ENCODE results near the gene CASD1. TPM values are rescaled to one million over a fixed set of nuclear protein-coding genes. Genes with fewer than 3 reads are reported as not detected.

The CASD1 gene
- total RNA-seq, 1 experiment from 2014 or later = 9.2 TPM

- H3K9me3 Mint-ChIP-seq (ENCODE audit: low read depth, unreplicated experiment) = no peaks in the 10 kb centered on the region
These were observed 52.4 kb downstream of the CASD1 start for GRCh38 chr7:94561841-94562514.

GRCh38 chr7:94562525-94562924 lies 52.9 kb downstream of the CASD1 start:
- no peak for DNase-seq
- intact Hi-C loops (cut with micrococcal nuclease; ENCODE audit: unreplicated experiment) = no loop called here
- no TSS peak for BruUV-seq (replicated peaks)
- no peak for TF ChIP-seq CTCF (IDR thresholded peaks at IDR 0.05; ENCODE audit: unreplicated experiment)
- H3K4me1 Mint-ChIP-seq (ENCODE audit: low read depth, unreplicated experiment) = peaks cover 23% of the 10 kb centered on the region
- H3K36me3 Mint-ChIP-seq (ENCODE audit: insufficient read depth, unreplicated experiment) = no peaks in the 10 kb centered on the region
- CTCF ChIA-PET = no interaction called here
- no peak overlapping the region for H3K27ac Mint-ChIP-seq (ENCODE audit: unreplicated experiment)
- no peaks in the 10 kb centered on the region for H3K27me3 Mint-ChIP-seq (ENCODE audit: unreplicated experiment)
- H3K4me3 Mint-ChIP-seq (ENCODE audit: low read depth, unreplicated experiment) = no peak overlapping the region
- no peaks in the 10 kb centered on the region for H3K9me3 Mint-ChIP-seq (ENCODE audit: low read depth, unreplicated experiment)

More at GRCh38 chr7:94561841-94562514, 52.4 kb downstream of the CASD1 start:
- Mint-ChIP-seq H3K4me1 (ENCODE audit: low read depth, unreplicated experiment) (peaks cover 23% of the 10 kb centered on the region), H3K27ac (ENCODE audit: unreplicated experiment) (no peak overlapping the region), H3K36me3 (ENCODE audit: insufficient read depth, unreplicated experiment) (no peaks in the 10 kb centered on the region), H3K27me3 (ENCODE audit: unreplicated experiment) (no peaks in the 10 kb centered on the region), H3K4me3 (ENCODE audit: low read depth, unreplicated experiment) (no peak overlapping the region)
- TF ChIP-seq CTCF (IDR thresholded peaks at IDR 0.05; ENCODE audit: unreplicated experiment) = no peak
- no TSS peak for BruUV-seq (replicated peaks)
- no peak for DNase-seq
- intact Hi-C loops (cut with micrococcal nuclease; ENCODE audit: unreplicated experiment) = no loop called here
- CTCF ChIA-PET = no interaction called here

GRCh38 chr7:94565247-94565894 lies 55.8 kb downstream of the CASD1 start:
- no peak for TF ChIP-seq CTCF (IDR thresholded peaks at IDR 0.05; ENCODE audit: unreplicated experiment)
- H3K27ac Mint-ChIP-seq (ENCODE audit: unreplicated experiment) = no peak overlapping the region
- intact Hi-C loops (cut with micrococcal nuclease; ENCODE audit: unreplicated experiment) = no loop called here

DNA sequence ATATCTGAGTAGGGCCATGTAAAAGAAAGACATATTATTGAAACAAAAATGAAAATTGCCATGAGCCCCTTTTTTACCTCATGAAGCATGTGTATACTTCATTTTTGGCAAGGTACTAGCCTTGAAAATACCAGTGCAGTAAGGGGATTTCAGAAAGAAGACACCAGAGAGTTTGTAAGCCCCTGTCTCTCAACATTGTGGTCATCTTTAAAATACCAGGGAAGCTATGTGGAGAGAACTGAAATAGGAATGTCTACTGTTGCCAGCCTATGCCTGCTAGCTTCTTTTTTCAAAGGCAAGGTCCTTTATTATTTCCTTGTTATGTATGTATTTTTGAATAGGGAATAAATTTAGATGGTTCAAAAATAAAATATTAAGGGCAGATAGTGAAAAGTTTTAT lies 57.8 kb downstream of the CASD1 start:
- H3K9me3 Mint-ChIP-seq (ENCODE audit: low read depth, unreplicated experiment) = no peaks in the 10 kb centered on the region
- H3K27ac Mint-ChIP-seq (ENCODE audit: unreplicated experiment) = no peak overlapping the region
- intact Hi-C loops (cut with micrococcal nuclease; ENCODE audit: unreplicated experiment) = no loop called here
- H3K4me1 Mint-ChIP-seq (ENCODE audit: low read depth, unreplicated experiment) = peaks cover 6% of the 10 kb centered on the region
- no peaks in the 10 kb centered on the region for H3K27me3 Mint-ChIP-seq (ENCODE audit: unreplicated experiment)
- no peak for DNase-seq
- H3K4me3 Mint-ChIP-seq (ENCODE audit: low read depth, unreplicated experiment) = no peak overlapping the region
- CTCF ChIA-PET = no interaction called here
- TF ChIP-seq CTCF (IDR thresholded peaks at IDR 0.05; ENCODE audit: unreplicated experiment) = no peak
- H3K36me3 Mint-ChIP-seq (ENCODE audit: insufficient read depth, unreplicated experiment) = no peaks in the 10 kb centered on the region
- BruUV-seq (replicated peaks) = no TSS peak

More at GRCh38 chr7:94565247-94565894, 55.8 kb downstream of the CASD1 start:
- no peaks in the 10 kb centered on the region for H3K27me3 Mint-ChIP-seq (ENCODE audit: unreplicated experiment)
- no peak for DNase-seq
- no TSS peak for BruUV-seq (replicated peaks)
- H3K4me1 Mint-ChIP-seq (ENCODE audit: low read depth, unreplicated experiment) = peaks cover 15% of the 10 kb centered on the region
- H3K4me3 Mint-ChIP-seq (ENCODE audit: low read depth, unreplicated experiment) = no peak overlapping the region
- no peaks in the 10 kb centered on the region for H3K9me3 Mint-ChIP-seq (ENCODE audit: low read depth, unreplicated experiment)
- H3K36me3 Mint-ChIP-seq (ENCODE audit: insufficient read depth, unreplicated experiment) = no peaks in the 10 kb centered on the region
- CTCF ChIA-PET = no interaction called here
